ENCODE measurements around the gene EPHA5.

GRCh38 chr4:65656008-65656407 lies 14.3 kb downstream of the EPHA5 start:
- TF ChIP-seq CTCF (conservative IDR thresholded peaks at IDR 0.05) (no peak), EZH2 (IDR thresholded peaks at IDR 0.05; ENCODE audit: low read depth) (no peak)

Measured in PC-9 (cell line).